IPS-18a (cell line): ENCODE data around the gene PCDH15.

ENCODE experiments used
- H3K27ac ChIP-seq: one replicate; pipeline ENCODE4 v1.5.1; 2013; ENCODE audit warnings: low read length
- H3K27me3 ChIP-seq: one replicate; pipeline ENCODE4 v1.6.1; 2013; ENCODE audit warnings: mild to moderate bottlenecking, low read length; ENCODE audit not compliant: control insufficient read depth, insufficient read depth
- H3K36me3 ChIP-seq: one replicate; pipeline ENCODE4 v1.6.1; 2013; ENCODE audit warnings: low read depth, low read length; ENCODE audit not compliant: control insufficient read depth
- H3K4me1 ChIP-seq: one replicate; pipeline ENCODE4 v1.6.1; 2013; ENCODE audit warnings: low read depth, low read length; ENCODE audit not compliant: control insufficient read depth
- H3K4me3 ChIP-seq: one replicate; pipeline ENCODE4 v1.5.1; 2013; ENCODE audit warnings: low read length
- H3K9ac ChIP-seq: one replicate; pipeline ENCODE4 v1.6.1; 2013; ENCODE audit warnings: mild to moderate bottlenecking, low read length, moderate library complexity
- H3K9me3 ChIP-seq: one replicate; pipeline ENCODE4 v1.6.1; 2013; ENCODE audit warnings: low read depth, low read length; ENCODE audit not compliant: control insufficient read depth

PCDH15 gene

DNA sequence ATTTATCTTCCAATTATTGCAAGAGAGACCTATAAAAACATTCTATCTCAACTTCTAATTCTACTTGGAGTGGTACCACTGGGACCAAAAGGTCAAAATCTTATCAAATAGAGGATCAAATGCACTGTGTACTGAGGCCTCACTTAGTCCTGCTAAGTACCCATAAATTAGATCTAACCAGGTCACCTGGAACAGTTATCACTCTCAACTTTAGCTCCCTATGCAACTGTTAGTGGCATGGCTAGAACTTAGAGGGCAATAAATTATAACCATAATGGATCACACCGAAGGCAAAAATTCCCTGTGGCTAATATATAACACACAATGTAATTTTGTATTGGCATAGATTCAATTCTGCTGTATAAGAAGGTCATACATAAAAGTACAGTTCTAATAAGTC lies 428.9 kb downstream of the PCDH15 start:
- H3K27ac ChIP-seq, result no peak overlapping the region
- H3K4me1 ChIP-seq, result no peaks in the 10 kb centered on the region
- H3K4me3 ChIP-seq, result no peak overlapping the region
- H3K36me3 ChIP-seq, result no peaks in the 10 kb centered on the region
- H3K27me3 ChIP-seq, result no peaks in the 10 kb centered on the region
- no peak overlapping the region for H3K9ac ChIP-seq
- no peaks in the 10 kb centered on the region for H3K9me3 ChIP-seq

DNA sequence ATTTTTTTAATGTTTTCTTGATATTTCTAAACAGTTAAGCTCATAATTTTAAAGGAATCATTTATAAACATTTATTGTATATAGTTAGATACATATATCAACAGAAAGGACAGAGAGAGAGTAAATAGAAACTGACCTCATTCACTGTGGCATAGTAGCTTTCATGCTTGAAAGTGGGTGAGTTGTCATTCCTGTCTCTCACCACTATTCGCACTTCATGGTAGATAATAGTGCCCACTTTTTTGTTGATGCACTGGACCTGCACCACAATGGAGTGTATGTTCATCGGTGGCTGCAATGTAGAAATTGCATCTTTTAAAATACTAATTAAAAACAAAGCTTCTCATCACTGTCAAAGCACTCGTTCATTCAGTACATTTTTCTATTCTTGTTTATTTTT lies 432.0 kb downstream of the PCDH15 start:
- Histone ChIP-seq H3K9ac (no peak overlapping the region), H3K27me3 (no peaks in the 10 kb centered on the region), H3K36me3 (no peaks in the 10 kb centered on the region), H3K9me3 (no peaks in the 10 kb centered on the region), H3K4me3 (no peak overlapping the region), H3K27ac (no peak overlapping the region), H3K4me1 (no peaks in the 10 kb centered on the region)

DNA sequence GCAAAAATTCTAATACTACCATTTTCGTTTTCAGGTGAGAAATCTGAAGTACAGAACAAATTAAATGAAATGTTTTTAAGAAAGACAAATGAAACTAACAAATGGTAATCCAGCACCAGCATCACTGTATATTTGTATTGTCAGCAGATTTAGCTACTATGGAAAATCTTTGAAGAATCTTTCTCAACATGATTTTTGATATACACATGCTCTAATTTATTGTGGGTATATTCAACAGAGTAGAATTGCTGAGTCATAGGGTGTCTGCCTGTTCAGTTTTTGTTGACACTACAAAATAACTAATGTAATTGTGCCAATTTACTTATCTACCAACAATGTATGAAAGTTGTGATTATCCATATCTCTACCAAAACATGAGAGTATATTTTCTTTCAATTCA lies 437.6 kb downstream of the PCDH15 start:
- Histone ChIP-seq H3K4me3 (no peak overlapping the region), H3K36me3 (no peaks in the 10 kb centered on the region), H3K27me3 (no peaks in the 10 kb centered on the region), H3K9ac (no peak overlapping the region), H3K9me3 (no peaks in the 10 kb centered on the region), H3K27ac (no peak overlapping the region), H3K4me1 (no peaks in the 10 kb centered on the region)

- Histone ChIP-seq H3K27ac (no peak overlapping the region), H3K4me1 (peaks cover 9% of the 10 kb centered on the region), H3K27me3 (no peaks in the 10 kb centered on the region), H3K36me3 (no peaks in the 10 kb centered on the region), H3K9ac (no peak overlapping the region), H3K4me3 (no peak overlapping the region), H3K9me3 (peaks cover 23% of the 10 kb centered on the region)
Measured at GRCh38 chr10:54342058-54342457, 459.0 kb downstream of the PCDH15 start.

DNA sequence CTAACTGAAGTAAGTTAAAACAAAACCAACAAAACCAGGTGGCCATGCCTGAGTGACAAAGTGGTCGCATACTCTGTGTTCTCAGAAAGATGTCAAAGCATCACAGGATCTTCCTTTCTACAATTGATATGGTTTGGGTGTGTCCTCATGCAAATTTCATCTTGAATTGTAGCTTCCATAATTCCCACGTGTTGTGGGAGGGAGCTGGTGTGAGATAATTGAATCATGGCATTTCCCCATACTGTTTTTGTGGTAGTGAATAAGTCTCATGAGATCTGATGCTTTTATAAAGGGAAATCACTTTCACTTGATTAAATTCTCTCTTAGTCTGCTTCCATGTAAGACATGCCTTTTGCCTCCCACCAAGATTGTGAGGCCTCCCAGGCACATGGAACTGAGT lies 465.7 kb downstream of the PCDH15 start:
- no peaks in the 10 kb centered on the region for H3K27me3 ChIP-seq
- H3K36me3 ChIP-seq, result no peaks in the 10 kb centered on the region
- H3K4me3 ChIP-seq, result no peak overlapping the region
- no peak overlapping the region for H3K9ac ChIP-seq
- peaks cover 9% of the 10 kb centered on the region for H3K4me1 ChIP-seq
- H3K9me3 ChIP-seq, result peaks cover 7% of the 10 kb centered on the region
- H3K27ac ChIP-seq, result no peak overlapping the region

DNA sequence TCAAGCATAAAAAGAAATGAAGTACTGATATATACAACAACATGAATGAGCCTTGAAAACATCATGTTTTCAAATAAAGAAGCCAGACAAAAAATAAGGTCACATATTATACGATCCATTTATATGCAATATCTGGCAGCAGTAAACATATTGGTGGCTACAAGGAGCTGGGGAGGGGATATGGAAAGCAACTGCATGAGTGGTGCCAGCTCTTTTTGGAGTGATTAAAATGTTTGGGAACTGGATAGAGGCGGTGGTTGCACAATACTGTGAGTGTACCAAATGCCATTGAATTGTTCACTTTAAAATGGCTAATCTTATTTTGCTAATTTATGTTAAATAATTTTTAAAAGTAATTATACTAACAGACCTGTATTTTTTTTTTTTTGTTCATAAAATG lies 481.7 kb downstream of the PCDH15 start:
- Histone ChIP-seq H3K36me3 (no peaks in the 10 kb centered on the region), H3K4me1 (no peaks in the 10 kb centered on the region), H3K27ac (no peak overlapping the region), H3K9ac (no peak overlapping the region), H3K27me3 (no peaks in the 10 kb centered on the region), H3K4me3 (no peak overlapping the region), H3K9me3 (no peaks in the 10 kb centered on the region)

GRCh38 chr10:54318470-54318869 lies 482.6 kb downstream of the PCDH15 start:
- Histone ChIP-seq H3K9ac (no peak overlapping the region), H3K4me1 (no peaks in the 10 kb centered on the region), H3K36me3 (no peaks in the 10 kb centered on the region), H3K27ac (no peak overlapping the region), H3K27me3 (no peaks in the 10 kb centered on the region), H3K9me3 (no peaks in the 10 kb centered on the region), H3K4me3 (no peak overlapping the region)

- no peak overlapping the region for H3K27ac ChIP-seq
- H3K27me3 ChIP-seq, result no peaks in the 10 kb centered on the region
- no peaks in the 10 kb centered on the region for H3K36me3 ChIP-seq
- no peak overlapping the region for H3K9ac ChIP-seq
- no peak overlapping the region for H3K4me3 ChIP-seq
- H3K9me3 ChIP-seq, result no peaks in the 10 kb centered on the region
- H3K4me1 ChIP-seq, result no peaks in the 10 kb centered on the region
Measured at GRCh38 chr10:54314430-54314829, 486.6 kb downstream of the PCDH15 start.

DNA sequence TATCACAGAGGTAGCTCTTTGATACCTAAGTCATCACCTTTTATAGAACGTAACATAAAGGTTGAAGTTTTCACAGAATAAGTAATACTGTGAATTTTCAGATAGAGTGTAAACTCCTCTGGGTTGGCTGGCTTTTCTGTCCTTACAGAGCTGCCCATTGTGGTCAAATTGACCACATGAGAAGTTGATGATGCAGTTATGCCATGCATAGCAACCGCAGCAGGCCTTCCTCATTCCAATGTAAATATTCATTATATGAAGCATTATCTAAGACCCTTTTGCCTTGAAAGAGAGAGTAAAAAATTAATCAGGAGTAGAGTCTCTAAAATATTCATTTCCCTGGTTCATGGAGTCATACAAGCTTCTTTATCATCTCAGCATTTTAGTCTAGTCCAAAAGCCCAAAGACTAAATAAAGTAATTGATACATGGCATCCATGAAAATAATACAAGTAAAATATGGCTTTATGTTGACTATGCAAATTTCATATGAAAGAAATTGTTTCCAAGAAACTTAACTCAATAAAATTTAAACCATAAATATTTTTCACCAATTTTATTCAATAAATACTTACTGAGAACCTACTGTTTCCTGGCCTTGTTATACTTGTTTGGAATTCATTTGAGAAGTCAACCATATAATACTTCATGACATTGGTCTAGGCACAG lies 516.4 kb downstream of the PCDH15 start:
- H3K27me3 ChIP-seq, result no peaks in the 10 kb centered on the region
- H3K9ac ChIP-seq, result no peak overlapping the region
- peaks cover 7% of the 10 kb centered on the region for H3K4me1 ChIP-seq
- no peak overlapping the region for H3K4me3 ChIP-seq
- H3K27ac ChIP-seq, result no peak overlapping the region
- H3K9me3 ChIP-seq, result no peaks in the 10 kb centered on the region
- H3K36me3 ChIP-seq, result no peaks in the 10 kb centered on the region

- H3K36me3 ChIP-seq, result no peaks in the 10 kb centered on the region
- H3K4me1 ChIP-seq, result peaks cover 7% of the 10 kb centered on the region
- no peak overlapping the region for H3K9ac ChIP-seq
- no peak overlapping the region for H3K4me3 ChIP-seq
- H3K27ac ChIP-seq, result no peak overlapping the region
- no peaks in the 10 kb centered on the region for H3K27me3 ChIP-seq
- H3K9me3 ChIP-seq, result no peaks in the 10 kb centered on the region
Measured at GRCh38 chr10:54282012-54282411, 519.0 kb downstream of the PCDH15 start.

- Histone ChIP-seq H3K36me3 (no peaks in the 10 kb centered on the region), H3K4me1 (no peaks in the 10 kb centered on the region), H3K9ac (no peak overlapping the region), H3K27me3 (no peaks in the 10 kb centered on the region), H3K27ac (no peak overlapping the region), H3K9me3 (no peaks in the 10 kb centered on the region), H3K4me3 (no peak overlapping the region)
Measured at GRCh38 chr10:54266395-54266794, 534.6 kb downstream of the PCDH15 start.

GRCh38 chr10:54262726-54263125 lies 538.3 kb downstream of the PCDH15 start:
- Histone ChIP-seq H3K9ac (no peak overlapping the region), H3K27me3 (no peaks in the 10 kb centered on the region), H3K27ac (no peak overlapping the region), H3K9me3 (no peaks in the 10 kb centered on the region), H3K4me3 (no peak overlapping the region), H3K36me3 (no peaks in the 10 kb centered on the region), H3K4me1 (no peaks in the 10 kb centered on the region)
